Measurements from ENCODE around the gene LPP. TPM values are rescaled to one million over a fixed set of nuclear protein-coding genes. Genes with fewer than 3 reads are reported as not detected.

Gene LPP
- total and polyA plus RNA-seq, 2 donors from 2014 or later: 6.7 to 233 TPM

- no peak for FAIRE-seq
- intact Hi-C loops (cut with DNase I): no loop called here
- peak in 1 of 5 donors; percentile 37 for DNase-seq
- TF ChIP-seq CTCF (IDR thresholded peaks at IDR 0.05; ENCODE audit: borderline replicate concordance, extremely low read depth, insufficient read depth): no peak
- H3K27ac ChIP-seq (ENCODE audit: low read depth in 2 of 2, low read length in 2 of 2): no peak overlapping the region
- no peaks in the 10 kb centered on the region for H3K27me3 ChIP-seq (ENCODE audit: control insufficient read depth, insufficient read depth, low read length)
- H3K9ac ChIP-seq (ENCODE audit: low read length in 3 of 3): no peak overlapping the region
- H3K4me1 ChIP-seq (ENCODE audit: control insufficient read depth in 2 of 3, insufficient read depth in 2 of 3, low read depth in 1 of 3, low read length in 3 of 3): peaks cover 0 to 2% (median 0%) of the 10 kb centered on the region in 3 donors
- no peak overlapping the region for H3K4me3 ChIP-seq (ENCODE audit: low read length in 3 of 3)
- no peaks in the 10 kb centered on the region for H3K36me3 ChIP-seq (ENCODE audit: control insufficient read depth in 2 of 3, insufficient read depth in 3 of 3, low read length in 3 of 3)
- H3K9me3 ChIP-seq (ENCODE audit: control insufficient read depth in 2 of 3, insufficient read depth in 1 of 3, low read length in 3 of 3): no peaks in the 10 kb centered on the region
Observed at GRCh38 chr3:188365988-188366698, 212.2 kb downstream of the LPP start.

DNA sequence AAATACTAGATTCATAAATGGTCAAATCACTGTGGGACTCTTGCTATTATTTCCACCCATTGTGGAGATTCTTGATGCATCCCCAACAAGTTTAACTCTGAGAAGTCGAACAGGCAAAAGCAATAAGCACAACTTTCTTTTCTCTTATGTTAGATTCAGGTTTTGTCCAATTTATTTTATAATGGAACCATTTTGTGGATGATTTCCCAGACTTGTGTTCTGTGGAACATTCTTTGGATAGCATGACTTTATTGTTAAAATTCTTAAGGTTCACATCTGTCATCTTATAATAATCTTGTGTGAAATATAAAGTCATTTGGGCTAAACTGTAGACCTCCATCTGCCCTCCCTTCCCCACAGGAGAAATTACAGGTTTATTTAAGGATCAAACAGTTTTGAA, 213.7 kb downstream of the LPP start:
- intact Hi-C loops (cut with DNase I): no loop called here
- H3K9me3 ChIP-seq (ENCODE audit: control insufficient read depth in 2 of 3, insufficient read depth in 1 of 3, low read length in 3 of 3): no peaks in the 10 kb centered on the region
- H3K27me3 ChIP-seq (ENCODE audit: control insufficient read depth, insufficient read depth, low read length): no peaks in the 10 kb centered on the region
- H3K9ac ChIP-seq (ENCODE audit: low read length in 3 of 3): no peak overlapping the region
- FAIRE-seq (no peak), DNase-seq (no peak)
- peaks cover 0 to 2% (median 0%) of the 10 kb centered on the region in 3 donors for H3K4me1 ChIP-seq (ENCODE audit: control insufficient read depth in 2 of 3, insufficient read depth in 2 of 3, low read depth in 1 of 3, low read length in 3 of 3)
- no peaks in the 10 kb centered on the region for H3K36me3 ChIP-seq (ENCODE audit: control insufficient read depth in 2 of 3, insufficient read depth in 3 of 3, low read length in 3 of 3)
- H3K4me3 ChIP-seq (ENCODE audit: low read length in 3 of 3): no peak overlapping the region
- no peak for TF ChIP-seq CTCF (IDR thresholded peaks at IDR 0.05; ENCODE audit: borderline replicate concordance, extremely low read depth, insufficient read depth)
- H3K27ac ChIP-seq (ENCODE audit: low read depth in 2 of 2, low read length in 2 of 2): no peak overlapping the region

GRCh38 chr3:188369526-188369925, 215.6 kb downstream of the LPP start:
- Histone ChIP-seq H3K4me1 (ENCODE audit: control insufficient read depth in 2 of 3, insufficient read depth in 2 of 3, low read depth in 1 of 3, low read length in 3 of 3) (peaks cover 0 to 2% (median 0%) of the 10 kb centered on the region in 3 donors), H3K4me3 (ENCODE audit: low read length in 3 of 3) (no peak overlapping the region), H3K27me3 (ENCODE audit: control insufficient read depth, insufficient read depth, low read length) (no peaks in the 10 kb centered on the region), H3K9me3 (ENCODE audit: control insufficient read depth in 2 of 3, insufficient read depth in 1 of 3, low read length in 3 of 3) (no peaks in the 10 kb centered on the region), H3K9ac (ENCODE audit: low read length in 3 of 3) (no peak overlapping the region), H3K27ac (ENCODE audit: low read depth in 2 of 2, low read length in 2 of 2) (no peak overlapping the region), H3K36me3 (ENCODE audit: control insufficient read depth in 2 of 3, insufficient read depth in 3 of 3, low read length in 3 of 3) (no peaks in the 10 kb centered on the region)
- intact Hi-C loops (cut with DNase I): no loop called here
- no peak for TF ChIP-seq CTCF (IDR thresholded peaks at IDR 0.05; ENCODE audit: borderline replicate concordance, extremely low read depth, insufficient read depth)
- no peak for FAIRE-seq
- no peak for DNase-seq

Data from kidney (tissue), 14 donors.